GM11168 (cell line): Measurements from ENCODE around the gene OXCT1.
"Not testable (repeated sequence)": the region's sequence is repeated elsewhere in the genome, so short reads cannot be mapped to it uniquely, and the experiment has no call there.

ENCODE experiments used
- in situ Hi-C: fragments of 300-500 bp; cut with MboI; formaldehyde crosslinking; loops from one replicate; pipeline ENCODE4 v1.12.0; 2022; ENCODE audit warnings: low sequenced_read_pairs; ENCODE audit not compliant: unreplicated experiment

Gene OXCT1

DNA sequence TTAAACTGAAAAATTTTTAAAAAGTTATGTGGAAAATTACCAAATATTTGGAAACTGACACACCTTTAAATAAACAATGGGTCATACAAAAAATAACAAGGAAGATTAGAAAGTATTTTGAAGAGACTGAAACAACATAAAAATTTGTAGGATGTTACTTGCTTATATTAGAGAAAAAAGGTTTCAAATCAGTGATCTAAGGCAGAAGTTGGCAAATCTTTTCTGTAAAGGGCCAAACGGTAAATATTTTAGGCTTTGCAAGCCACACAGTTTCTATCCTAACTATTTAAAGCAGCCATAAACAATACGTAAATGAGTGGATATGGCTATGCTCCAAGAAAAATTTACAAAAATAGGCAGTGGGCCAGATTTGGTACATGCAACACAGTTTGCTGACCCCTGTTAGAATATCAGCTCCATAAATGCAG is 81.3 kb downstream of the OXCT1 start:
- in situ Hi-C loops: no loop called here

DNA sequence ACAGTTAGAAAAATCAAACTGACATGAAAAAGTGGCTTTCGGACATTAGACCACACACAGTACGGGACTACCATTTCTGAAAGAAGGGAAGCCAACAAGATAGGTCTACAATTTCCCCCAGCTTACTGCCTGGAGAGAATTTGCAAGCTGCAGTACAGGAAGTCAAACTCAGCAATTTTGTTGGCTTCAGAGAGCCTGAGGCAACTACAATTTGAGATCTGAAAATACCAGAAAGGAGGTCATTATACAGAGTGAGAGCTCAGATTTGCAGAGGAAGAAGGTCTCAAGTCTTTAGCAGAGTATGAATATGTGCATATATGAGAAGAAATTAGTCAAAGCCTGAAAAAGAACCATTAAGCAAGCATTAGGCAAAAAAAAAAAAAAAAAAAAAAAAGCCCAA is 83.0 kb downstream of the OXCT1 start:
- in situ Hi-C loops: no loop called here

DNA sequence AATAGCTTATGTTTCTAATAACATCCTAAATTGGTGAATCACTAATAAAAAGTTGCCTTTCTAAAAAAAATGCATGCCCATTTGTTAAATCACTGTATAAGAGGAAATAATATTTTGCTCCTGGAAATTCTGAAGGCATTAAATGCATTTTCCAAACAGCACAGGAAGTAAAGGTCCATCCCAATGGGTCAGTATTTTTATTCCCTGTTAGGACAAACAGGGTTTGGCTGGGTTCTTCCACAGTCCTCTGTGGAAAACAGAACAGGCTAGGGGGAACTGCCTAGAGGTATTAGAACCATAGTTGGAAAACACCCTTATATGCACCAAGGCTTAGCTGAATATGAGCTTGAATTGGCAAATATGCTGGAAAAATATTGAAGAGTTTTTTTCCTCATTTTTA is 85.2 kb downstream of the OXCT1 start:
- in situ Hi-C loops: no loop called here

DNA sequence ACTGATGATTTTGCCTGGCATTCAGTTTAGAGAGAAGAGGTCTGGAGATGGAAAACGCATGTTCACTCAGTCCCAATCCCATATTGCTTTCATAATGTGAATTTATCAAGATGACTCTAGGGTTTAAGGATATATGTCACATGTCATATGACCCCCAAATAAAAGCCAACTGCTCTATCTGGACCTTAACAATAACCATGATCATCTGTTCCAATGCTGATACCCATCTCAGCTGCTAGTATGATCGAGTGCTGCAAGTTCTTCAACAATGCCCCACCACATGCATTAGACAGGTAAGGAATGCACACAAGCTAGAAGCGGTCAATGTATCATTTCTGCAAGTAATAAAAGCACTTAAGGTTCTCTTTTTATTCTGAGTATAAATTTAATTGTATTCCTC is 91.8 kb downstream of the OXCT1 start:
- in situ Hi-C loops: no loop called here

DNA sequence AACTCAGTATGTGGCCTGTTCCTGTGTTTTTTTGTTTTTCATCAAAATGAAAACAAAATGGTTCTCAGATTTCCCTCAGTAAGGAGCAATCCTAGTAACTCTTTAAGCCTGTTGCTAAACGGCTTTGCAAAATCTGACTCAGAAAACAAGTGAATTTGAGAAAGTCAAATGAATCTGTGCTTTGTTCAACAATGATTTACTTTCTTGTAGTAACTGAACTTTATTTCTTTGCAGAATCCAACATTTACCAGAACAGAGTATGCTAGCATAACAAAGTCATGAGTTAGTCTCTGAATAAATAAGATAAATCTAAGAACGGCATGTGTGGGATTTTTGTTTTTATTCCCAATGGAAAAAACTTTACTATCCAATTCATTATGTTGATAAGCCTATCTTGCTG is 93.8 kb downstream of the OXCT1 start:
- in situ Hi-C loops: no loop called here

DNA sequence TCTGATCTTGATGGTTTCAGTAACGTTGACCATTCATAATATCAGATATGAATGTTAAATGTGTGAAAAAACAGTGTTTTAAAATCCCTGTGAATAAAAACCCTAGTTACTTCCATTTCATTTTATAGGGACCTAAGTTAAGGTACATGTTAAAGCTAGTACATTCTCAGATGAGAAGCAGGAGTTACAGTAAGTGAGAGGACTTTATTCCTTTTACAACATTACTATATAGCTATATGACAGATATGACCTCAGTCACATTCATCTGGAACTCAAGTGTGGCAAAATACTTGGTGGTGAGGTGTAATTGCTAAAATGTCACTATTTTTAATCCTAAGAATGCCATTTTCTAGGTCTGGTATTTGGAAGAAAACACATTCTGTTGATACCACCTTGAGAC is 96.4 kb downstream of the OXCT1 start:
- in situ Hi-C loops: no loop called here

DNA sequence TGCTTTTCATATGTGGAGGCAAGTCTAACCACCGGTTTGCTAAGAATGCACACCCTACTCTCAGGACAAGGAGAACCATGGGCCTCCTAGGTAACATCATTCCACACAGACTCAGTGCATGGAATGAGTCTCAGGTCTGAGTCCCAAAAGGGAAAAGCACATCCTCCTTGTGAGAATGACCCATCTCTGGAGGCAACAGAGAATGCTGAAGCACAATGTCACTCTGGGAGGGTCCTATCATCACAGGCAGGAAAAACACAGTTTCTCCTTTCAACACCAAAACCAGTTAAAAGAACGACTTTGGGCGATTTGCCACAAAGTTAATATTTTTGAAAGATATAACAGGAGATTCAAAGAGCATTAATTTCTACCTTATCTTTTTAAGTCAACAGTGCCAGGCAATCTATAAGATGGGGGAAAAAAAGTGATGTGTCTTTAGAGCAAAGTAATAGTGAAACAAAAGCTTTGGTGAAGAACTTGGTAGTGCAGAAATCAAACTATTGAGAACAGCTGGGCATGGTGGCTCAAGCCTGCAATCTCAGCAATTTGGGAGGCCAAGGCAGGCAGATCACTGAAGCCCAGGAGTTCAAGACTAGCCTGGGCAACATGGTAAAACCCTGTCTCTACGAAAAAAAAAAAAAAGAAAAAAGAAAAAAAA is 97.3 kb downstream of the OXCT1 start:
- in situ Hi-C loops: no loop called here

DNA sequence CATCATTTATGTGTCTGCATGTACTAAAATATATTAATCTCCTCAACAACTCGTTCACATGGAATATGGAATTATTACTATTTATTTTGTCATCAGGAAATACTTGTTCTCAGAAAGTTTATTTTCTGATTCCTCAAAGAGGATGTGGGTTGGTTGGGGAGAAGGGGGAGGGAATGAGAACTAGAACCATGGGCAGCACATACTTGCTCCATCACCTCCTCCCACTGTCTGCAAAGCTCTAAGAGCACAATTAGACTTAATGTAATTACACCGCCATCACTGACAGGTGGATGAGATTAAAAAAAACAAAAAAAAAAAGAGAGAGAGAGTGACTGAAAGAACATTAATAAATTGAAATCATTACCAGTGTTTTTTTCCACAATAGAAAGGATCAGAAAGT is 98.2 kb downstream of the OXCT1 start:
- in situ Hi-C loops: no loop called here

DNA sequence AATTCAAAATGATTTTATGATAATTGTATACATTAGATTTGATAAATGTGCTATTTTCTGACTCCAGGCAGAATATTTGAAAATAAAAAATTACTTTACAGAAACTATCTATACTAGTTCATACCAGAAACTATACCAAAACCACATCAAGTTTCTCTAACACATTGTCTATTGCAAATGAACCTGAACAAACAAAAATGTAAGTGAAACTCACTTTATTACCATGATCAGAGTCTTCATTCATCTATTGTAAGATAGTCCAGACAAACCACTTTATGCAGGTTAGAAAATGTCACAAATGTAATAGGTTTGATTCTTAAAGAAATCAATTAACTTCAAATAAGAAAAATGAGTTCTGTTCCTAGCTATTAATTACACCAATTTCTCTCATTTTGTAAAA is 99.4 kb downstream of the OXCT1 start:
- in situ Hi-C loops: no loop called here

DNA sequence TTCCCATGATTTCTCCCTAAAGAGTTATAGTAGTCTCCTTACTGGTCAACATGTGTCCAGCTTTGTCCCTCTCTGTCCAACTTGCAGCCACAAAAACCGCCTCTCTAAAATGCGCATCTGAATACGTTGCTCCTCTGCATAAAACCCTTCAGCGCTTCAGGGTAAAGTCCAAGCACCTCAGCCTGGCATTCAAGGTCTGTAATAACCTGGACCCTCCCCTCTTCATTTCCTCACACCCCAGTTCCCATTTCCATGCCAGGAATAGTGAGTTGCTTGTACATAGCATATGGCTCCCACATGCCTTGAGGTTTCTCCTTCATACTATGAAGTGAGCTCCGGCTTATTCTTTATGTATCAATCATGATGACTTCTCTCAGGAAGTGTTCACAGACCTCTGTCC is 101.5 kb downstream of the OXCT1 start:
- in situ Hi-C loops: no loop called here

DNA sequence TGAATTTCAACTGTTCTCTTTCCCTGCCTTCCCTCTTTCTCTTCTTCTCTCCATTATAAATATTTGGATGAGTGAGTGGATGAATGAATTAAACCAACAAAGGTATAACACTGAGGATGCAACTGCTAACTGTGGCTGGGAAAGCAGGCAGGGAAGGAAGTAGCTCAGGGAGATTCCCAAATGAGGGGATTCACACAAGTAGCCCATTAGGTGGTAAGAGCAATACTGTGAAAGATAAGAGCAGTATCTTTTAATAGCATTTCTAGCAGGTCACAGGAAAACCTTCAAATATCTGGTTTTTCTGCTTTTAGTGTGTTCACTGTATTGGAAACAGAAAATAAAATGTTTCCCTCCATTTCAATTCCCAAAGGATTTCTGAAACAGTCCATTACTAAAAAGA is 105.6 kb downstream of the OXCT1 start:
- in situ Hi-C loops: no loop called here

DNA sequence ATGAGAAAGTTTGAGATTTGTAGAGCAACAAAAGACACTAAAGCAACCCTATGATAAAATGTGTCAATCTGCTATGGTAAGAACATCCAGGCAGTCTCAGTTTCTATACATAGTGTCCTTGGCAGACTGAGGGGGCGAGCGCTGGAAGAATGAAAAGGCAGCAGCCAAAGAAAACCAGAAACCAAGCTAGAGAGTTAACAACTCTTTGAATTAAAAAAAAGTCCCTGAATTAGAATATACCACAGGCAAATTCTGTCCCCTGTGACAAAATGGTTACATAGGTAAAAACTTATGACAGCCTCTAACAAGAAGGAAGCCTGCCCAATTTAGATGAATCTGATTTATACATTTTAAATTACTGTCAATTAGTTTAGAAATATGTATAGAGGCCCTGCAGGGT is 106.7 kb downstream of the OXCT1 start:
- in situ Hi-C loops: no loop called here

DNA sequence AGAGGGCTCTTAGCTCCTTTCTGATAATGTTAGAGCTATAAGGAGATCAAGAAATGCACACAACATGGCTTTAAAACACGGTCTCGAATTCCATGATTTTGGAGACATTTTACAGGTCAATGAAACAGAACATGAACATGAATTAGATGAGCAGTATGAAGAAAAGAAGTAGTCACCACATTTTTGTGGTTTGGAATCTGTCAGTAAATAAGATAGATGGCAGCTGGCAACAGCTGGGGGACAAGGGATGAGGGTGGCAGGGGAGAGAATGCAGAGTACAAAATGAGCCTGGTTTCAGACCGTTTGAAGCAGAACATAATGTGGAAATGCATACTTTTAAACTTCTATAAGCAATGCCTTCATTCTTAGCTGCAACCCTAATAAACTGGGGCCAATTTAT is 107.1 kb downstream of the OXCT1 start:
- in situ Hi-C loops: no loop called here

DNA sequence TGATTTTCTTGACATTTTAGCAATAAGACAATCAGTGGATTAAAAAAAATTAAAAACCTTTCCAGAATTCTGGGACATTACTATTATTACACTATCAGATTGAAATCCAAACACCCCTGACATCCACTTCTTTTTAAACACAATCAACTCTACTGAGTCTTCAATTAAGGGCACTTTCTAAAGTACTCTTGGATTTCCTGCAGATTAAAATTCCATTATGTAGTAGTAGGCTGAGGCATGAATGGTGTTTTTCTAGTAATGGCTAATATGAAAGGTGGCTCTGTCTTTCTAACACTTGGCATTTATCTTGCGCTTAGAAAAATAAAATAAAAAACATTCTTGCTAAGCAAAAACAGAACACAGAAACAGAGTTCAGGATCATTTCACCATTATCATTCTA is 107.8 kb downstream of the OXCT1 start:
- in situ Hi-C loops: no loop called here

DNA sequence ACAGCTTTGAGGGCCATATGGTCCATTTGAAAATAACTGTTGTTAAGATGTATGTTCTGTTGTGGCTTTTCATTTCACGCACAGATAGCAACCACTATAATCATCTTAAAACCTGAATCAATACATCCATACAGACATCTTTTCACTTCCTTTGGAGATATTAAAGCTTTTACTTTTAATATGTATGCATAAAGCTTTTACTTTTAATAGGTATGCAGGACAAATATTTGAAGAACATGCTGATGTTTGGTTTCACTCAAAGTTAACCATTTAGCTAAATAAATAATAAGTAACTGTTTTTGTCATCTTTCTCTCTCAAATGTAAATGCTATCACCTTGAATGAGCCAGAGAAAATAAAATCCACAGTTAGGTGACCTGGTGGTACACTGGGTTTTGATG is 108.6 kb downstream of the OXCT1 start:
- in situ Hi-C loops: no loop called here

DNA sequence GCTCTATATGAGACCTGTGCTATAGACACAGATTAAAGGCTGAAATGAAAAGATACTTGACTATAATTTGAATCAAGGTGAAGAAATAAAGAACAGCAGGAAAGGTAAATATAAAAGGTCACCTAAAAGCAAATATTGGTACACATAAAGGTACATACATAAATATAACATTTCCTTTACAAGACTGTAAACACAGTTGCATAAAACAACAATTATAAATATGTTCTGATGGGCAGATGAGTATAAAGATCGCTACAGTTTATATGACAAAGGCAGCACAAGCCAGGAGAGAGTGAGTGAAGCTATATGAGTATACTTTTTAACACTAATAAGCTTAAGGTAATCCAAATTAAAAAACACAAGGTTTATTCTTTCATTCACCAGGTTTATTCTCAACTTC is 114.5 kb downstream of the OXCT1 start:
- in situ Hi-C loops: no loop called here

DNA sequence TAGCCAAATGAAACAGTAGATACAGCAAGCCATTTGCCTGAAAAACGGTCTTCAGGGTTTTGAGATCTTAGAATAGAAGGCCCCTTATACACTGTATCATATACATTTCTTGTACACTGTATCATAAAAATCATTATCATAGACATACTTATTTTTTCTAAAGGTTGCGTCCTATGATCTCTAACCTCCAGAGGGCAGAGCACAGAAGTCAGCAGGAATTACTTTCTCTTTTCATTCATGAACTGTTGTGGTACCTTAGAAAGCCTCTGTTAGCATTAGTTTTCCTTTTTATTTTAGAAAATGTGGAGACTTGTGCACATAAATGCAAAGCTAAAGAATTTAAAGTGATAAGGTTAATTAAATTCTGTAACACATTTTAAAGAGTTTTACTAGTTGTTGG is 115.4 kb downstream of the OXCT1 start:
- in situ Hi-C loops: no loop called here

DNA sequence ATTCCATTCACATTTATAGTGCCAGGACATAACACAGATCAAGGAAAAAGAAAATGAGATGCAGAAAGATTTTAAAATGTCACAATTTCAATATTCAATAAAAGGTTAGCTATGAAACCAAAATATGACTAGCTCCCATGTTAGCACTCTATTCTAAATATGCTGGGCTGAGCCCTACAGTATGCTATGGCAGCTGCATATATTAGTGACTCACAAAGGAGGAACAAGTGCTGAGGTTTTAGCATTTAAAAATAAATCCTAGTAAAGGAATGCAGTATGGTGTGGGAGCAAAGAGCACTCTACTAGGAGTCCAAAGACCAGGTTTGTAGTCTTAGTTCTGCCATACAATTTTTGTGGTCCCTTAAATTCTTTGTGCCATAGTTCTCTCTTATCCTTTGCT is 118.4 kb downstream of the OXCT1 start:
- in situ Hi-C loops: no loop called here

DNA sequence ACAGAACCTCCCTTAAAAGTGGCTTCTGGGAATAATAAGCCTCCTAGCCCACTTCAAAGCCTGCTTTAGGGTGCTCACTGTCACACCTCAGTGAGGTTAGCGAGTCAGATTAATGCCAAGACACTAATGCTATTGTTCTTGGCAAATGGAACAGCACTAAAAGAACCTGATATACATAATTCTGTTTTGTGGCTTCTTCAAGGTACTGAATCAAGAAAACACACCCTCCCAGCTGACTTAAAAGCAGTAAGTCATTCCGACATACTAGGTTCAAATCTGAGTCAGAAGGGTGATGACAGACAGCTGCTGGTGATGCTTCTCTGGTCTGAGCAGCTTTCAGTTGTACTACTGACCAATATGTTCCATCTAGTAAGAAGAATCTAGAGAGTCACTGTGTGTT is 121.6 kb downstream of the OXCT1 start:
- in situ Hi-C loops: no loop called here

DNA sequence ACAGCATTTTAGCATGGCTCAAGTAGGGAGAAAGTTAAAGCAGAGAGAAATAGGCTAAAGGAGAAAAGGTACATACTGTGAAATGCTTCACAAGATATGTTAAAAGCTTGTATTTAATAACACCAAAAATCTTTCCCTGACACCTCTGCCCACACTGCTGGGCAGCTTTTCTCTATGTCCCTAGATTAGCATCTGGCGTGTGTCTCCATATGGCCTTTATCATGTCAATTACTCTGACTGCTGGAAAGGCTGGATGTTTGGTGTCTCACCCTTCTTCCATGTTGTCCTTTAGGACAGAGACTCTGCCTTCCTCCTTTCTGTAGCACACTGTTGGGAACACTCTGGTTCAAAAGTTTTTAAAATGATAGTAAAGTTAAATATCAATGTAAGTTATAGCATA is 122.5 kb downstream of the OXCT1 start:
- in situ Hi-C loops: no loop called here

DNA sequence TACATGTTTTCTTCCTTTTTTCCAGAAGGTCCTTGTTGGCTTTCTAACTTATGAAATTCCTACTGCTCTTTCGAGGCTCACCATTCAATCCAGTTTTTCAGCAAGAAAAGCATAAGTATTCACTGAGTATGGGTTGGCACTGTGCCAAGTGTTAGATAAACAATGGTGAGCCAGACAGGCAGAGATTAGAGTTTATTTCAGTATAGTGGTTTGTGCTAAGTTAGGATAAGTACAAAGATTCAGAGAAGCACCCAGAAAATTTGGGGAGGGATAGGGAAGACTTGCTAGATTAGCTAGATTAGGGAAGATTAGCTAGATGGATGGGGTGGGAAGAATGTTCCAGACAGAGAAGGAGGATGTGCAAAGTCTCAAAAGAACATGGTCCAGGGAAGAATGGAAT is 122.9 kb downstream of the OXCT1 start:
- in situ Hi-C loops: no loop called here

DNA sequence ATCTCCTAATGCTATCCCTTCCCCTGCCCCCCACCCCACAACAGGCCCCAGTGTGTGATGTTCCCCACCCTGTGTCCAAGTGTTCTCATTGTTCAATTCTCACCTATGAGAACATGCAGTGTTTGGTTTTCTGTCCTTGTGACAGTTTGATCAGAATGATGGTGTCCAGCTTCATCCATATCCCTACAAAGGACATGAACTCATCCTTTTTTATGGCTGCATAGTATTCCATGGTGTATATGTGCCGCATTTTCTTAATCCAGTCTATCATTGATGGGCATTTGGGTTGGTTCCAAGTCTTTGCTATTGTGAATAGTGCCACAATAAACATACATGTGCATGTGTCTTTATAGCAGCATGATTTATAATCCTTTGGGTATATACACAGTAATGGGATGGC is 127.6 kb downstream of the OXCT1 start:
- in situ Hi-C loops: not testable (repeated sequence)
